Umbilical cord (tissue), 1 donor: ENCODE results near the gene GPC5. TPM values are rescaled to one million over a fixed set of nuclear protein-coding genes. Genes with fewer than 3 reads are reported as not detected.

Source experiments
- total RNA-seq: library from RNA; depleted of rRNA; stranded (reverse); fragments of >200 nt; gene quantifications from one replicate; pipeline ENCODE4 v1.2.3, GENCODE V29; 2014; ENCODE audit warnings: low replicate concordance; ENCODE audit not compliant: insufficient read depth

The GPC5 gene
- total RNA-seq, 1 donor from 2014 or later: 1.4 TPM

Other genes starting within 250 kb of the GPC5 start
- gene MIR17HG, start 50.9 kb upstream of the GPC5 start, total RNA-seq: 7.9 TPM